GM23338 (cell line): ENCODE data around the gene CFAP44. TPM values are rescaled to one million over a fixed set of nuclear protein-coding genes. Genes with fewer than 3 reads are reported as not detected.

Experiments
- ATAC-seq: fragments of 200-7000 bp; cut with Tn5 transposase; 3 replicates; pipeline ENCODE4 v1.9.1; 2020
- DNase-seq: peaks from one replicate; pipeline ENCODE4 v3.0.0-alpha.2; 2015; ENCODE audit warnings: low spot score
- H2AFZ ChIP-seq: fragments of 200-600 bp; sonication (generic); 2 replicates; pipeline ENCODE4 v1.8.0; 2016; ENCODE audit warnings: antibody characterized with exemption, mild to moderate bottlenecking, moderate library complexity
- H3F3A ChIP-seq: fragments of 200-600 bp; sonication (generic); replicated peaks from 2 replicates; pipeline ENCODE4 v1.8.0; 2017; ENCODE audit warnings: antibody characterized with exemption, mixed run types, low read depth
- H3K27ac ChIP-seq: fragments of 200-600 bp; sonication (generic); 2 replicates; pipeline ENCODE4 v1.6.1; 2016; ENCODE audit warnings: low read depth
- H3K27me3 ChIP-seq: fragments of 200-600 bp; sonication (generic); 2 replicates; pipeline ENCODE4 v1.8.0; 2016; ENCODE audit warnings: mild to moderate bottlenecking, mixed run types, moderate library complexity; ENCODE audit not compliant: insufficient read depth
- H3K36me3 ChIP-seq: fragments of 200-600 bp; sonication (generic); 2 replicates; pipeline ENCODE4 v1.8.0; 2016; ENCODE audit warnings: mild to moderate bottlenecking; ENCODE audit not compliant: insufficient read depth
- H3K4me1 ChIP-seq: fragments of 200-600 bp; sonication (generic); 2 replicates; pipeline ENCODE4 v1.8.0; 2016; ENCODE audit warnings: mild to moderate bottlenecking, moderate library complexity; ENCODE audit not compliant: insufficient read depth
- H3K4me2 ChIP-seq: fragments of 200-600 bp; sonication (generic); 2 replicates; pipeline ENCODE4 v1.7.1; 2017; ENCODE audit warnings: mixed run types
- H3K4me3 ChIP-seq: fragments of 200-600 bp; sonication (generic); 2 replicates; pipeline ENCODE4 v1.6.1; 2016; ENCODE audit warnings: mixed run types
- H3K79me2 ChIP-seq: fragments of 200-600 bp; sonication (generic); replicated peaks from 2 replicates; pipeline ENCODE4 v1.8.0; 2017; ENCODE audit warnings: mild to moderate bottlenecking; ENCODE audit not compliant: insufficient read depth
- H3K9me2 ChIP-seq: fragments of 200-600 bp; sonication (generic); 2 replicates; pipeline ENCODE4 v1.8.0; 2017; ENCODE audit not compliant: insufficient read depth
- H4K20me1 ChIP-seq: fragments of 200-600 bp; sonication (generic); replicated peaks from 2 replicates; pipeline ENCODE4 v1.8.0; 2017; ENCODE audit warnings: mild to moderate bottlenecking; ENCODE audit not compliant: insufficient read depth
- H3K27ac Mint-ChIP-seq: 2 replicates; pipeline ENCODE4 v1.8.0; 2020; ENCODE audit warnings: inconsistent platforms, mild to moderate bottlenecking, moderate library complexity, mixed read lengths
- H3K27me3 Mint-ChIP-seq: 3 replicates; pipeline ENCODE4 v1.8.0; 2022; ENCODE audit warnings: low read depth, mild to moderate bottlenecking, moderate library complexity, mixed read lengths, inconsistent platforms; ENCODE audit not compliant: insufficient read depth, poor library complexity
- H3K36me3 Mint-ChIP-seq: 3 replicates; pipeline ENCODE4 v1.8.0; 2021; ENCODE audit warnings: low read depth, mild to moderate bottlenecking, inconsistent platforms, moderate library complexity, mixed read lengths
- H3K4me1 Mint-ChIP-seq: 3 replicates; pipeline ENCODE4 v1.8.0; 2020; ENCODE audit warnings: mild to moderate bottlenecking, inconsistent platforms, mixed read lengths
- H3K4me3 Mint-ChIP-seq: 3 replicates; pipeline ENCODE4 v1.8.0; 2021; ENCODE audit warnings: moderate library complexity, mild to moderate bottlenecking, inconsistent platforms, mixed read lengths
- H3K9me3 Mint-ChIP-seq: 3 replicates; pipeline ENCODE4 v1.8.0; 2020; ENCODE audit warnings: moderate library complexity, mild to moderate bottlenecking, inconsistent platforms, mixed read lengths
- CREB1 ChIP-seq: fragments of 250-450 bp; sonication (Bioruptor Pico); IDR thresholded peaks from 2 replicates; pipeline ENCODE4 v1.5.0; 2020; ENCODE audit warnings: low read depth, mild to moderate bottlenecking, moderate library complexity
- EZH2 ChIP-seq: fragments of 200-600 bp; sonication (generic); IDR thresholded peaks from one replicate; pipeline ENCODE4 v1.8.0; 2017; ENCODE audit warnings: antibody characterized with exemption, mild to moderate bottlenecking, low read depth; ENCODE audit not compliant: unreplicated experiment
- EZH2phosphoT487 ChIP-seq: fragments of 200-600 bp; sonication (generic); IDR thresholded peaks from one replicate; pipeline ENCODE4 v1.8.1; 2018; ENCODE audit warnings: antibody characterized with exemption; ENCODE audit not compliant: unreplicated experiment
- JUNB ChIP-seq: IDR thresholded peaks from one replicate; pipeline ENCODE4 v1.6.1; 2016; ENCODE audit warnings: antibody characterized with exemption; ENCODE audit not compliant: unreplicated experiment
- NANOG ChIP-seq: IDR thresholded peaks from 2 replicates; pipeline ENCODE4 v1.6.1; 2016; ENCODE audit warnings: antibody characterized with exemption, borderline replicate concordance
- POLR2AphosphoS5 ChIP-seq: IDR thresholded peaks from 2 replicates; pipeline ENCODE4 v1.6.1; 2016; ENCODE audit warnings: antibody characterized with exemption, low read depth
- STAT1 ChIP-seq: IDR thresholded peaks from one replicate; pipeline ENCODE4 v1.6.1; 2016; ENCODE audit warnings: antibody characterized with exemption; ENCODE audit not compliant: unreplicated experiment
- ZNF114 ChIP-seq: fragments of 250-450 bp; sonication (Bioruptor Pico); IDR thresholded peaks from 2 replicates; pipeline ENCODE4 v1.5.0; 2020; ENCODE audit warnings: mild to moderate bottlenecking, moderate library complexity
- ZNF331 ChIP-seq: fragments of 250-450 bp; sonication (Bioruptor Pico); IDR thresholded peaks from 2 replicates; pipeline ENCODE4 v1.5.0; 2020; ENCODE audit warnings: low read depth, mild to moderate bottlenecking, moderate library complexity
- polyA plus RNA-seq: library from polyadenylated mRNA; unstranded; fragments of >200 nt; fragmentation: Nextera tagmentation; extraction: Ambion mirVana; gene quantifications from 2 replicates; pipeline ENCODE4 v1.2.1, GENCODE V29; 2016
- total RNA-seq: library from RNA; depleted of rRNA; stranded (reverse); fragments of >200 nt; shearing (Covaris generic); gene quantifications from 2 replicates; pipeline ENCODE4 v1.2.3, GENCODE V29; 2014
- TF ChIP-seq, protein P1 (sequence below): fragments of 250-450 bp; sonication (Bioruptor Pico); IDR thresholded peaks from 2 replicates; pipeline ENCODE4 v1.5.0; 2020; ENCODE audit warnings: mild to moderate bottlenecking, moderate library complexity
- TF ChIP-seq, protein P2 (sequence below), 2 experiments: fragments of 200-600 bp in 1 of 2; sonication (generic) in 1 of 2; conservative IDR thresholded peaks; 2 replicates each; pipeline versions ENCODE4 v1.5.1 to v1.6.1; 2016 to 2017; ENCODE audit warnings: antibody characterized with exemption in 2 of 2, low read depth in 2 of 2, mild to moderate bottlenecking in 2 of 2, moderate library complexity in 1 of 2
- TF ChIP-seq, protein P3 (sequence below): IDR thresholded peaks from one replicate; pipeline ENCODE4 v1.6.1; 2018; ENCODE audit warnings: antibody characterized with exemption; ENCODE audit not compliant: unreplicated experiment
- TF ChIP-seq, protein P4 (sequence below): IDR thresholded peaks from 2 replicates; pipeline ENCODE4 v1.6.1; 2016; ENCODE audit warnings: antibody characterized with exemption

Gene CFAP44
- total and polyA plus RNA-seq, 2 experiments from 2014 or later: 0.39 to 0.73 TPM

GRCh38 chr3:113439606-113440005 lies 1.7 kb downstream of the CFAP44 start:
- Histone ChIP-seq H3K4me1 (no peaks in the 10 kb centered on the region; the same call in 1 of the 2 replicates), H3K27ac (no peak overlapping the region), H4K20me1 (no peaks in the 10 kb centered on the region), H3K4me2 (no peak overlapping the region), H3F3A (no peaks in the 10 kb centered on the region), H3K79me2 (no peaks in the 10 kb centered on the region), H3K27me3 (no peaks in the 10 kb centered on the region), H3K9me2 (no peaks in the 10 kb centered on the region), H3K36me3 (no peaks in the 10 kb centered on the region), H3K4me3 (no peak overlapping the region), H2AFZ (no peak overlapping the region)
- Mint-ChIP-seq H3K4me1 (no peaks in the 10 kb centered on the region), H3K36me3 (no peaks in the 10 kb centered on the region), H3K4me3 (no peak overlapping the region), H3K27ac (no peak overlapping the region), H3K27me3 (peaks cover 2% of the 10 kb centered on the region), H3K9me3 (no peaks in the 10 kb centered on the region)
- ATAC-seq (no peak), DNase-seq (no peak)
- TF ChIP-seq, protein P1, sequence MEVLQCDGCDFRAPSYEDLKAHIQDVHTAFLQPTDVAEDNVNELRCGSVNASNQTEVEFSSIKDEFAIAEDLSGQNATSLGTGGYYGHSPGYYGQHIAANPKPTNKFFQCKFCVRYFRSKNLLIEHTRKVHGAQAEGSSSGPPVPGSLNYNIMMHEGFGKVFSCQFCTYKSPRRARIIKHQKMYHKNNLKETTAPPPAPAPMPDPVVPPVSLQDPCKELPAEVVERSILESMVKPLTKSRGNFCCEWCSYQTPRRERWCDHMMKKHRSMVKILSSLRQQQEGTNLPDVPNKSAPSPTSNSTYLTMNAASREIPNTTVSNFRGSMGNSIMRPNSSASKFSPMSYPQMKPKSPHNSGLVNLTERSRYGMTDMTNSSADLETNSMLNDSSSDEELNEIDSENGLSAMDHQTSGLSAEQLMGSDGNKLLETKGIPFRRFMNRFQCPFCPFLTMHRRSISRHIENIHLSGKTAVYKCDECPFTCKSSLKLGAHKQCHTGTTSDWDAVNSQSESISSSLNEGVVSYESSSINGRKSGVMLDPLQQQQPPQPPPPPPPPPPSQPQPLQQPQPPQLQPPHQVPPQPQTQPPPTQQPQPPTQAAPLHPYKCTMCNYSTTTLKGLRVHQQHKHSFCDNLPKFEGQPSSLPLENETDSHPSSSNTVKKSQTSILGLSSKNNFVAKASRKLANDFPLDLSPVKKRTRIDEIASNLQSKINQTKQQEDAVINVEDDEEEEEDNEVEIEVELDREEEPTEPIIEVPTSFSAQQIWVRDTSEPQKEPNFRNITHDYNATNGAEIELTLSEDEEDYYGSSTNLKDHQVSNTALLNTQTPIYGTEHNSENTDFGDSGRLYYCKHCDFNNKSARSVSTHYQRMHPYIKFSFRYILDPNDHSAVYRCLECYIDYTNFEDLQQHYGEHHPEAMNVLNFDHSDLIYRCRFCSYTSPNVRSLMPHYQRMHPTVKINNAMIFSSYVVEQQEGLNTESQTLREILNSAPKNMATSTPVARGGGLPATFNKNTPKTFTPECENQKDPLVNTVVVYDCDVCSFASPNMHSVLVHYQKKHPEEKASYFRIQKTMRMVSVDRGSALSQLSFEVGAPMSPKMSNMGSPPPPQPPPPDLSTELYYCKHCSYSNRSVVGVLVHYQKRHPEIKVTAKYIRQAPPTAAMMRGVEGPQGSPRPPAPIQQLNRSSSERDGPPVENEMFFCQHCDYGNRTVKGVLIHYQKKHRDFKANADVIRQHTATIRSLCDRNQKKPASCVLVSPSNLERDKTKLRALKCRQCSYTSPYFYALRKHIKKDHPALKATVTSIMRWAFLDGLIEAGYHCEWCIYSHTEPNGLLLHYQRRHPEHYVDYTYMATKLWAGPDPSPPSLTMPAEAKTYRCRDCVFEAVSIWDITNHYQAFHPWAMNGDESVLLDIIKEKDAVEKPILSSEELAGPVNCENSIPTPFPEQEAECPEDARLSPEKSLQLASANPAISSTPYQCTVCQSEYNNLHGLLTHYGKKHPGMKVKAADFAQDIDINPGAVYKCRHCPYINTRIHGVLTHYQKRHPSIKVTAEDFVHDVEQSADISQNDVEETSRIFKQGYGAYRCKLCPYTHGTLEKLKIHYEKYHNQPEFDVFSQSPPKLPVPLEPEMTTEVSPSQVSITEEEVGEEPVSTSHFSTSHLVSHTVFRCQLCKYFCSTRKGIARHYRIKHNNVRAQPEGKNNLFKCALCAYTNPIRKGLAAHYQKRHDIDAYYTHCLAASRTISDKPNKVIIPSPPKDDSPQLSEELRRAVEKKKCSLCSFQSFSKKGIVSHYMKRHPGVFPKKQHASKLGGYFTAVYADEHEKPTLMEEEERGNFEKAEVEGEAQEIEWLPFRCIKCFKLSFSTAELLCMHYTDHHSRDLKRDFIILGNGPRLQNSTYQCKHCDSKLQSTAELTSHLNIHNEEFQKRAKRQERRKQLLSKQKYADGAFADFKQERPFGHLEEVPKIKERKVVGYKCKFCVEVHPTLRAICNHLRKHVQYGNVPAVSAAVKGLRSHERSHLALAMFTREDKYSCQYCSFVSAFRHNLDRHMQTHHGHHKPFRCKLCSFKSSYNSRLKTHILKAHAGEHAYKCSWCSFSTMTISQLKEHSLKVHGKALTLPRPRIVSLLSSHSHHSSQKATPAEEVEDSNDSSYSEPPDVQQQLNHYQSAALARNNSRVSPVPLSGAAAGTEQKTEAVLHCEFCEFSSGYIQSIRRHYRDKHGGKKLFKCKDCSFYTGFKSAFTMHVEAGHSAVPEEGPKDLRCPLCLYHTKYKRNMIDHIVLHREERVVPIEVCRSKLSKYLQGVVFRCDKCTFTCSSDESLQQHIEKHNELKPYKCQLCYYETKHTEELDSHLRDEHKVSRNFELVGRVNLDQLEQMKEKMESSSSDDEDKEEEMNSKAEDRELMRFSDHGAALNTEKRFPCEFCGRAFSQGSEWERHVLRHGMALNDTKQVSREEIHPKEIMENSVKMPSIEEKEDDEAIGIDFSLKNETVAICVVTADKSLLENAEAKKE (CRISPR knock-in tag): no peak
- TF ChIP-seq CREB1 (no peak), EZH2 (no peak), EZH2phosphoT487 (no peak), JUNB (no peak), STAT1 (no peak), NANOG (no peak), ZNF114 (CRISPR knock-in tag) (no peak), ZNF331 (CRISPR knock-in tag) (no peak), POLR2AphosphoS5 (no peak)
- TF ChIP-seq, protein P2, sequence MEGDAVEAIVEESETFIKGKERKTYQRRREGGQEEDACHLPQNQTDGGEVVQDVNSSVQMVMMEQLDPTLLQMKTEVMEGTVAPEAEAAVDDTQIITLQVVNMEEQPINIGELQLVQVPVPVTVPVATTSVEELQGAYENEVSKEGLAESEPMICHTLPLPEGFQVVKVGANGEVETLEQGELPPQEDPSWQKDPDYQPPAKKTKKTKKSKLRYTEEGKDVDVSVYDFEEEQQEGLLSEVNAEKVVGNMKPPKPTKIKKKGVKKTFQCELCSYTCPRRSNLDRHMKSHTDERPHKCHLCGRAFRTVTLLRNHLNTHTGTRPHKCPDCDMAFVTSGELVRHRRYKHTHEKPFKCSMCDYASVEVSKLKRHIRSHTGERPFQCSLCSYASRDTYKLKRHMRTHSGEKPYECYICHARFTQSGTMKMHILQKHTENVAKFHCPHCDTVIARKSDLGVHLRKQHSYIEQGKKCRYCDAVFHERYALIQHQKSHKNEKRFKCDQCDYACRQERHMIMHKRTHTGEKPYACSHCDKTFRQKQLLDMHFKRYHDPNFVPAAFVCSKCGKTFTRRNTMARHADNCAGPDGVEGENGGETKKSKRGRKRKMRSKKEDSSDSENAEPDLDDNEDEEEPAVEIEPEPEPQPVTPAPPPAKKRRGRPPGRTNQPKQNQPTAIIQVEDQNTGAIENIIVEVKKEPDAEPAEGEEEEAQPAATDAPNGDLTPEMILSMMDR (conservative IDR thresholded peaks at IDR 0.05; ENCODE audit: low read depth in 2 of 2): no peak
- TF ChIP-seq, protein P3, sequence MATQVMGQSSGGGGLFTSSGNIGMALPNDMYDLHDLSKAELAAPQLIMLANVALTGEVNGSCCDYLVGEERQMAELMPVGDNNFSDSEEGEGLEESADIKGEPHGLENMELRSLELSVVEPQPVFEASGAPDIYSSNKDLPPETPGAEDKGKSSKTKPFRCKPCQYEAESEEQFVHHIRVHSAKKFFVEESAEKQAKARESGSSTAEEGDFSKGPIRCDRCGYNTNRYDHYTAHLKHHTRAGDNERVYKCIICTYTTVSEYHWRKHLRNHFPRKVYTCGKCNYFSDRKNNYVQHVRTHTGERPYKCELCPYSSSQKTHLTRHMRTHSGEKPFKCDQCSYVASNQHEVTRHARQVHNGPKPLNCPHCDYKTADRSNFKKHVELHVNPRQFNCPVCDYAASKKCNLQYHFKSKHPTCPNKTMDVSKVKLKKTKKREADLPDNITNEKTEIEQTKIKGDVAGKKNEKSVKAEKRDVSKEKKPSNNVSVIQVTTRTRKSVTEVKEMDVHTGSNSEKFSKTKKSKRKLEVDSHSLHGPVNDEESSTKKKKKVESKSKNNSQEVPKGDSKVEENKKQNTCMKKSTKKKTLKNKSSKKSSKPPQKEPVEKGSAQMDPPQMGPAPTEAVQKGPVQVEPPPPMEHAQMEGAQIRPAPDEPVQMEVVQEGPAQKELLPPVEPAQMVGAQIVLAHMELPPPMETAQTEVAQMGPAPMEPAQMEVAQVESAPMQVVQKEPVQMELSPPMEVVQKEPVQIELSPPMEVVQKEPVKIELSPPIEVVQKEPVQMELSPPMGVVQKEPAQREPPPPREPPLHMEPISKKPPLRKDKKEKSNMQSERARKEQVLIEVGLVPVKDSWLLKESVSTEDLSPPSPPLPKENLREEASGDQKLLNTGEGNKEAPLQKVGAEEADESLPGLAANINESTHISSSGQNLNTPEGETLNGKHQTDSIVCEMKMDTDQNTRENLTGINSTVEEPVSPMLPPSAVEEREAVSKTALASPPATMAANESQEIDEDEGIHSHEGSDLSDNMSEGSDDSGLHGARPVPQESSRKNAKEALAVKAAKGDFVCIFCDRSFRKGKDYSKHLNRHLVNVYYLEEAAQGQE: no peak
- TF ChIP-seq, protein P4, sequence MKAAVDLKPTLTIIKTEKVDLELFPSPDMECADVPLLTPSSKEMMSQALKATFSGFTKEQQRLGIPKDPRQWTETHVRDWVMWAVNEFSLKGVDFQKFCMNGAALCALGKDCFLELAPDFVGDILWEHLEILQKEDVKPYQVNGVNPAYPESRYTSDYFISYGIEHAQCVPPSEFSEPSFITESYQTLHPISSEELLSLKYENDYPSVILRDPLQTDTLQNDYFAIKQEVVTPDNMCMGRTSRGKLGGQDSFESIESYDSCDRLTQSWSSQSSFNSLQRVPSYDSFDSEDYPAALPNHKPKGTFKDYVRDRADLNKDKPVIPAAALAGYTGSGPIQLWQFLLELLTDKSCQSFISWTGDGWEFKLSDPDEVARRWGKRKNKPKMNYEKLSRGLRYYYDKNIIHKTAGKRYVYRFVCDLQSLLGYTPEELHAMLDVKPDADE: no peak
